Left lung (tissue), 10 donors: ENCODE measurements around the gene WNT7B. TPM values are rescaled to one million over a fixed set of nuclear protein-coding genes. Genes with fewer than 3 reads are reported as not detected.

Experiments used
- ATAC-seq: fragments of 200-7000 bp; cut with Tn5 transposase; one replicate; pipeline ENCODE4 v1.9.1; 2020; ENCODE audit warnings: moderate library complexity
- DNase-seq, 4 donors: peaks; one replicate each; pipeline ENCODE4 v3.0.0-alpha.2; 2013 to 2020
- H3K27ac ChIP-seq, 2 donors: fragments of 200-600 bp; sonication (generic) in 1 of 2; one replicate each; pipeline versions ENCODE4 v1.5.0 to v1.8.0; 2020 to 2021
- H3K27me3 ChIP-seq, 2 donors: fragments of 200-600 bp; sonication (generic) in 1 of 2; one replicate each; pipeline versions ENCODE4 v1.5.0 to v1.8.0; 2020 to 2021
- H3K36me3 ChIP-seq, 2 donors: fragments of 200-600 bp; sonication (generic) in 1 of 2; one replicate each; pipeline versions ENCODE4 v1.5.0 to v1.8.0; 2020 to 2021
- H3K4me1 ChIP-seq, 2 donors: fragments of 200-600 bp; one replicate each; pipeline ENCODE4 v1.8.0; 2021
- H3K4me3 ChIP-seq, 2 donors: fragments of 200-600 bp; sonication (generic) in 1 of 2; one replicate each; pipeline versions ENCODE4 v1.5.0 to v1.8.0; 2020 to 2021; ENCODE audit warnings: mild to moderate bottlenecking in 1 of 2
- H3K9me3 ChIP-seq, 2 donors: fragments of 200-600 bp; sonication (generic) in 1 of 2; one replicate each; pipeline versions ENCODE4 v1.5.0 to v1.8.0; 2020 to 2021
- intact Hi-C, 2 donors: fragments of 100-400 bp; cut with DNase I; formaldehyde crosslinking; loops; one replicate each; pipeline versions ENCODE4 v1.11.2 to v1.14.2; 2022
- polyA plus RNA-seq, 6 donors: library from polyadenylated mRNA; unstranded; fragments of 120-200 nt; gene quantifications; one replicate each; pipeline ENCODE4 v1.2.1, GENCODE V29; 2013; ENCODE audit not compliant: insufficient read length in 6 of 6
- total RNA-seq, 2 donors: library from RNA; stranded (reverse); fragmentation: NEBNext Ultra II Directional; extraction: Animal tissue kit (Norgen Biotek cat#: 25700); gene quantifications; one replicate each; pipeline ENCODE4 v1.2.1, GENCODE V29; 2021
- TF ChIP-seq, protein P1 (sequence below), 2 donors: fragments of 200-600 bp; sonication (generic) in 1 of 2; IDR thresholded peaks; one replicate each; pipeline versions ENCODE4 v1.5.0 to v1.8.0; 2021; ENCODE audit warnings: antibody characterized with exemption in 2 of 2
- donor health status: DM: no; HTN: yes; CAD: no.
- donor health status: DM: no; HTN: no; CAD: no.

The WNT7B gene
- total and polyA plus RNA-seq, 8 donors = 7.2 to 21.7 (median 14.9) TPM

DNA sequence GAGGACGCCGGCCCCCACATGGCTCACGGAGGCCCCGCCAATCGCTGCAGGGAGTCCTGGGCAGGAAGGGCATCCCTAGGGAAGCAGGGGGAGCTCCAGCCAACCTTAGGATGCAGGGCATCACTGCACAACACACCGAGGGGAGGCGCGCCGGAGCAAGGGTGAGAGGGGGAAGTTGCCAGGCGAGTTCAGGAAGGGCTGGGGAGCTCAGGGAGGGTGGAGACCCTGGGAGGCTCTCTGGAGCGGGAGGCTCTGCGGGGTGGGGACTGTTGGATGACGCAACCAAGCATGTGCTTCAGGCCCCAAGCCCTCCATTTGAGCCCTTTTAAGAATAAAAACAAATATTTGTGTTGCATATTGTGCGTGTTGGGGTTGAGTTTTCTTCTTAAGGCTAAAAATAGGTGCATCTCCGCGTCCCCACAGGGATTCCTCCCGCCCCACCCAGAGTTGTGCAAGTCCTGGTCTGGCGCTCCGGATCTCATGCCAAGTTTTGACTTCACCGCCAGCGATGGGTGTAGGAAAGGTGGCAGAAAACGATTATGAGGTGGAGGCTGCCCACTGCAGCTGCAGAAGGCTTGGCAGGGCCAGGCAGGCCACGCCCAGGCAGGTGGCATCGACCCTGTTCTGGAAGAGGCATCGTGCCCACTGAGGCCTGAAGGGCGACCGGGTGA, 65.2 kb downstream of the WNT7B start:
- Histone ChIP-seq H3K4me1 (peaks cover 0 to 13% of the 10 kb centered on the region in 2 donors), H3K4me3 (no peak overlapping the region), H3K27ac (peak overlapping the region in 1 of 2 donors; percentile 39), H3K36me3 (no peaks in the 10 kb centered on the region), H3K9me3 (peaks cover 0 to 10% of the 10 kb centered on the region in 2 donors), H3K27me3 (peaks cover 0 to 21% of the 10 kb centered on the region in 2 donors)
- DNase-seq = peak in 2 of 4 donors; percentile 79 to 84
- intact Hi-C loops = no loop called here
- TF ChIP-seq, protein P1, sequence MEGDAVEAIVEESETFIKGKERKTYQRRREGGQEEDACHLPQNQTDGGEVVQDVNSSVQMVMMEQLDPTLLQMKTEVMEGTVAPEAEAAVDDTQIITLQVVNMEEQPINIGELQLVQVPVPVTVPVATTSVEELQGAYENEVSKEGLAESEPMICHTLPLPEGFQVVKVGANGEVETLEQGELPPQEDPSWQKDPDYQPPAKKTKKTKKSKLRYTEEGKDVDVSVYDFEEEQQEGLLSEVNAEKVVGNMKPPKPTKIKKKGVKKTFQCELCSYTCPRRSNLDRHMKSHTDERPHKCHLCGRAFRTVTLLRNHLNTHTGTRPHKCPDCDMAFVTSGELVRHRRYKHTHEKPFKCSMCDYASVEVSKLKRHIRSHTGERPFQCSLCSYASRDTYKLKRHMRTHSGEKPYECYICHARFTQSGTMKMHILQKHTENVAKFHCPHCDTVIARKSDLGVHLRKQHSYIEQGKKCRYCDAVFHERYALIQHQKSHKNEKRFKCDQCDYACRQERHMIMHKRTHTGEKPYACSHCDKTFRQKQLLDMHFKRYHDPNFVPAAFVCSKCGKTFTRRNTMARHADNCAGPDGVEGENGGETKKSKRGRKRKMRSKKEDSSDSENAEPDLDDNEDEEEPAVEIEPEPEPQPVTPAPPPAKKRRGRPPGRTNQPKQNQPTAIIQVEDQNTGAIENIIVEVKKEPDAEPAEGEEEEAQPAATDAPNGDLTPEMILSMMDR (IDR thresholded peaks at IDR 0.05) = no peak
- ATAC-seq = peak; percentile 87

DNA sequence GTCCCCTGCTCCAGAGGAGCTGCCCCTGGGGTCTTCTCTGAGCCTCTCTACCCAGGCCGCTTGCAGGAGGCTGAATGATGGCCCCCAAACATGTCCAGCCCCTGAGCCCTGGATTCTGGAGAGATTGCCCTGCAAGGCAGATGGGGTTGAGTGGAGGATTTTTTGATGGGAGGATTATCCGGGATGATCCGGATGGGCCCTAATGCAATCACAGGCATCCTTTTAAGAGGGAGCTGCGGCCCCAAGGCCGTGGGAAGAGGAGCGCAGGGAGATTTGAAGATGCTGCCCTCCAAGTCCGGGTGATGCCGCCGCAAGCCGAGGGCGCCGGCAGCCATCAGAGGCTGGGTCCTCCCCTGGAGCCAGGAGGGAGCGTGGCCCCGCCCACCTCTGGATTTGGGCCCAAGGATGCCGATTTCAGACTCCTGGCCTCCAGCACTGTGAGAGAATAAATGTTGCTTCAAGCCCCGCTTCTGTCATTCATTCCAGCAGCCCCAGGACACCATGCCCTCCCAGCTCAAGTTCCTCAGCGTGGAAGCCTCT, 66.0 kb downstream of the WNT7B start:
- peaks cover 0 to 28% of the 10 kb centered on the region in 2 donors for H3K27me3 ChIP-seq
- ATAC-seq (no peak), DNase-seq (no peak)
- no peak overlapping the region for H3K4me3 ChIP-seq
- TF ChIP-seq, protein P1 (IDR thresholded peaks at IDR 0.05) = no peak
- H3K9me3 ChIP-seq = peaks cover 0 to 10% of the 10 kb centered on the region in 2 donors
- H3K4me1 ChIP-seq = peaks cover under 1 to 17% of the 10 kb centered on the region in 2 donors
- intact Hi-C loops = no loop called here
- H3K36me3 ChIP-seq = no peaks in the 10 kb centered on the region
- H3K27ac ChIP-seq = no peak overlapping the region

DNA sequence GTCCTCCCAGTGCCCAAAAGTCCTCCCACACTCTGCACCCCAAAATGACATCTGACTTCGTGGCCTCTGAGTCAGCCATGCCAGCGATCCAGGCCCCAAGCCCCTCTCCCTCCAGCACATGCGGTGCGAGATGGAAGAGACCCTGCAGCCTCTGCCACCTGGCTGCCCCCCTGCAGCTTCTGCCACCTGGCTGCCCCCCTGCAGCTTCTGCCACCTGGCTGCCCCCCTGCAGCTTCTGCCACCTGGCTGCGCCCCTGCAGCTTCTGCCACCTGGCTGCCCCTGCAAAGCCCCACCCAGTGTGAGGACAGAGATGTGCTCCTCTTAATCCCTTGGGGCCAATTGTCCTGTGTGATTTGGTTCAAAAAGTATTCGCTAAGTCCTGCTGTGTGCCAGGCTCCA, 68.0 kb downstream of the WNT7B start:
- peaks cover 0 to 41% of the 10 kb centered on the region in 2 donors for H3K27me3 ChIP-seq
- ATAC-seq (no peak), DNase-seq (no peak)
- intact Hi-C loops = no loop called here
- TF ChIP-seq, protein P1 (IDR thresholded peaks at IDR 0.05) = no peak
- H3K9me3 ChIP-seq = peaks cover 0 to 1% of the 10 kb centered on the region in 2 donors
- peaks cover 4 to 19% of the 10 kb centered on the region in 2 donors for H3K4me1 ChIP-seq
- no peak overlapping the region for H3K4me3 ChIP-seq
- no peaks in the 10 kb centered on the region for H3K36me3 ChIP-seq
- no peak overlapping the region for H3K27ac ChIP-seq

DNA sequence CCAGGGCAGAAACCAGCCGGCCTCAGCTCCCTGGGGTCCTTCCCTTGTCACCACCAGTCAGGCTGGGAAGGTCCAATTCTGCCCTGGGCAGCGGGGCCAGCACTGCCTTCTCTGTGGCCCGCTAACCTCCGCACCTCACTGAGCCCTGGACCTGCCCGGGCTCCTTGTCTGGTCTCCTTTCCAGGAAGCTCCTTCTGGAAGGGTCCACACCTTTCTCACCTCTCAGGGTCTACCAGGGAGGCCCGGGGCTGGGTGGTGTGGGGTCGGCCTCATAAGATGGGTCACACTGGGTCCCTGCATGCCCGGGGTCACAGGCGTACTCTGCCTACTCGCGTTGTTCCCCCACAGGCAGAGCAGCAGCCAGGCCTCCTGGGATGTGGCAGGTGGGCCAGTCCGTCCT, 69.0 kb downstream of the WNT7B start:
- TF ChIP-seq, protein P1 (IDR thresholded peaks at IDR 0.05) = no peak
- H3K27ac ChIP-seq = no peak overlapping the region
- no peak for ATAC-seq
- no peaks in the 10 kb centered on the region for H3K36me3 ChIP-seq
- peaks cover 12 to 27% of the 10 kb centered on the region in 2 donors for H3K4me1 ChIP-seq
- intact Hi-C loops = no loop called here
- H3K9me3 ChIP-seq = no peaks in the 10 kb centered on the region
- no peak overlapping the region for H3K4me3 ChIP-seq
- peaks cover 0 to 48% of the 10 kb centered on the region in 2 donors for H3K27me3 ChIP-seq
- DNase-seq = no peak

DNA sequence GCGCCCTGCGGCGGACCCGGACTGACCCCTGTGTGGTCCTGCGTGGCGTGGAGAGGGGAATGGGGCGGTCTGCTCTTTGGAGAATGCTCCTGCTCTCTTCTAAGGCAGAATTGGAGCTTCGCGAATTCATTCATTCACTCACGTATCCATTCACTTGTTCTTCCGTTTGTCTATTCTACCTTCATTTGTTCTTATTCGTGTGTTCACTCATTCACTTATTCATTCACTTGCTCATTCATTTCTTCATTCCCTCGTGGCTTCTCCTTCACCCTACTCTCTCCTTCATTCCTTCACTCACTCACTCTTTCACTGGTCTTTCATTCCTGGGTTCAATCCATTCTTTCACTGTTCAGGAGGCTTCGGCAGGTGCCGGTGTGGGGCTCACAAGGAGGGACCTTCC, 69.6 kb downstream of the WNT7B start:
- Histone ChIP-seq H3K36me3 (no peaks in the 10 kb centered on the region), H3K9me3 (no peaks in the 10 kb centered on the region), H3K4me1 (peaks cover 12 to 25% of the 10 kb centered on the region in 2 donors), H3K4me3 (no peak overlapping the region), H3K27me3 (peaks cover 0 to 53% of the 10 kb centered on the region in 2 donors), H3K27ac (no peak overlapping the region)
- no peak for ATAC-seq
- no peak for DNase-seq
- intact Hi-C loops = no loop called here
- TF ChIP-seq, protein P1 (IDR thresholded peaks at IDR 0.05) = no peak
